ENCODE results near the gene STIL. TPM values are rescaled to one million over a fixed set of nuclear protein-coding genes. Genes with fewer than 3 reads are reported as not detected.

Gene STIL
- total and polyA plus RNA-seq, 2 of the 13 experiments (the other 11 are each of a cell fraction or from before 2014, with no cell fraction given): 13.7 to 18.6 TPM

- TF ChIP-seq ZBTB44 (CRISPR knock-in tag; IDR thresholded peaks at IDR 0.05) (no peak), WIZ (CRISPR knock-in tag; IDR thresholded peaks at IDR 0.05) (no peak), STAG1 (CRISPR knock-in tag; IDR thresholded peaks at IDR 0.05) (peak; percentile 76), HDAC2 (CRISPR knock-in tag; IDR thresholded peaks at IDR 0.05) (no peak), ZNF781 (CRISPR knock-in tag; IDR thresholded peaks at IDR 0.05; ENCODE audit: borderline replicate concordance, not compliant biosample characterization) (no peak), CEBPB (IDR thresholded peaks at IDR 0.05; ENCODE audit: borderline replicate concordance, low read depth, low read length) (peak; percentile 46; the same call in 1 of the 2 replicates), CEBPG (CRISPR knock-in tag; IDR thresholded peaks at IDR 0.05) (peak; percentile 48; the same call in 1 of the 2 replicates), ZNF530 (CRISPR knock-in tag; IDR thresholded peaks at IDR 0.05; ENCODE audit: low read depth) (no peak), PCBP2 (optimal IDR thresholded peaks at IDR 0.05; ENCODE audit: low read depth, low read length, poor library complexity, severe bottlenecking) (no peak), CTCF (CRISPR knock-in tag; IDR thresholded peaks at IDR 0.05) (peak; percentile 78), ZNF142 (CRISPR knock-in tag; IDR thresholded peaks at IDR 0.05) (no peak), SMC3 (IDR thresholded peaks at IDR 0.05; ENCODE audit: low read length) (peak; percentile 89)
These were observed 51.0 kb downstream of the STIL start (continued) for GRCh38 chr1:47262787-47263413.

All from HepG2 (cell line).